Measurements from ENCODE around the gene TRIM63. TPM values are rescaled to one million over a fixed set of nuclear protein-coding genes. Genes with fewer than 3 reads are reported as not detected.

TRIM63 gene
- total RNA-seq, 2 donors from 2014 or later: not detected

DNA sequence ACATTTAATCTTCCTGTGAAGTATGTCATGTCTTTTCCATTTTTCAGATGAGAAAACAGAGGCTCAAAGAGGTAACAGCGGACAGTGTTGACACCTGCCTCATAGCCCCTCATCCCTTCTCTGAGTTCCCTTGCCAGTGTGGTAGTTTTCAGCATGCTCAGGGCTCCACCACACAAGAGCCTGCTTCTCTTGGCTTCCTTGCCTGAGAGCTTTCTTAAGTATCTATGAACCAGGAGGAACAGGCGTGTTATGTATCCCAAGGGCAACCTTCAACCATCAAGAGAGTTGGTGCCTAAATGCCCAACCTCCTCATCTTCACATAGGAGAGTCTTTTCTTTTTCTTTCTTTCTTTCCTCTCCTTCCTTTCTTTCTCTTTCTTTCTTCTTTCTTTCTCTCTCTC, 63.7 kb downstream of the TRIM63 start:
- Mint-ChIP-seq H3K4me1 (ENCODE audit: low read depth in 2 of 2) (no peaks in the 10 kb centered on the region), H3K27ac (no peak overlapping the region), H3K27me3 (peaks cover 5 to 7% of the 10 kb centered on the region in 2 donors), H3K9me3 (no peaks in the 10 kb centered on the region), H3K4me3 (no peak overlapping the region), H3K36me3 (no peaks in the 10 kb centered on the region)
- ATAC-seq: no peak
- no peak for DNase-seq (ENCODE audit: low spot score)

DNA sequence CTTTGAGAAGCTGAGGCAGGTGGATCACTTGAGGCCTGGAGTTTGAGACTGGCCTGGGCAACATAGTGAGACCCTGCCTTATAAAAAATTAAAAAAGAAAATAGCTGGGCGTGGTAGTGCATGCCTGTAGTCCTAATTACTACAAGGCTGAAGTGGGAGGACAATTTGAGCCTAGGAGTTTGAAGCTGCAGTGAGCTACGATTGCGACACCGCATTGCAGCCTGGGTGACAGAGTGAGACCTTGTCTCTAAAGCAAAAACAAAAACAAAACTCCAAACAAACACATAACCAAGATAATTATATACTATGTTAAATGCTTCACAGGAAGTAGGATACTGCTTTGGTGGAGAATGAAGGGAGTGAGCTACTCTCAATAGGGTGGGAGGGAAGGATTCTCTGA, 64.2 kb downstream of the TRIM63 start:
- no peaks in the 10 kb centered on the region for H3K9me3 Mint-ChIP-seq
- H3K27ac Mint-ChIP-seq: no peak overlapping the region
- no peak overlapping the region for H3K4me3 Mint-ChIP-seq
- ATAC-seq: no peak
- no peak for DNase-seq (ENCODE audit: low spot score)
- peaks cover 3 to 4% of the 10 kb centered on the region in 2 donors for H3K4me1 Mint-ChIP-seq (ENCODE audit: low read depth in 2 of 2)
- H3K27me3 Mint-ChIP-seq: peaks cover 5 to 7% of the 10 kb centered on the region in 2 donors
- H3K36me3 Mint-ChIP-seq: no peaks in the 10 kb centered on the region

Other genes starting within 250 kb of the TRIM63 start
- gene MTFR1L, start 247.7 kb downstream of the TRIM63 start, total RNA-seq: 10 to 100 TPM; 29.8 to 37.3 TPM
- gene AUNIP, start 208.2 kb downstream of the TRIM63 start, total RNA-seq: 10 to 100 TPM in 1 of 2 donors, 1 to 10 TPM in 1; 4.2 to 15.1 TPM
- 1 to 10 TPM; 5.2 to 6.3 TPM for gene PAQR7, start 191.9 kb downstream of the TRIM63 start, total RNA-seq
- gene STMN1, start 161.2 kb downstream of the TRIM63 start, total RNA-seq: 100 to 1,000 TPM; 142 to 259 TPM
- 10 to 100 TPM; 14.2 to 20.0 TPM for gene PAFAH2, start 69.6 kb downstream of the TRIM63 start, total RNA-seq
- gene EXTL1, start 45.9 kb downstream of the TRIM63 start, total RNA-seq: not detected
- gene SLC30A2, start 21.5 kb downstream of the TRIM63 start, total RNA-seq: not detected
- gene PDIK1L, start 44.2 kb upstream of the TRIM63 start, total RNA-seq: 1 to 10 TPM; 8.8 to 9.0 TPM
- gene FAM110D, start 91.4 kb upstream of the TRIM63 start, total RNA-seq: not detected
- not detected for gene C1orf232, start 101.3 kb upstream of the TRIM63 start, total RNA-seq
- gene ZNF593, start 102.3 kb upstream of the TRIM63 start, total RNA-seq: 10 to 100 TPM; 36.6 to 73.8 TPM
- gene ZNF593OS, start 104.2 kb upstream of the TRIM63 start, total RNA-seq: not detected
- 1 to 10 TPM in 1 of 2 donors, not detected in 1; 2.5 TPM for gene CNKSR1, start 109.9 kb upstream of the TRIM63 start, total RNA-seq
- not detected for gene CATSPER4, start 123.0 kb upstream of the TRIM63 start, total RNA-seq
- 10 to 100 TPM; 21.0 to 57.5 TPM for gene CEP85, start 166.6 kb upstream of the TRIM63 start, total RNA-seq
- 100 to 1,000 TPM; 203 to 249 TPM for gene SH3BGRL3, start 212.5 kb upstream of the TRIM63 start, total RNA-seq
- 10 to 100 TPM in 1 of 2 donors, 1 to 10 TPM in 1; 9.9 to 24.8 TPM for gene UBXN11, start 239.0 kb upstream of the TRIM63 start, total RNA-seq